NCI-H446 treated with DMSO at 0.1 percent for 48 hours (cell line): ENCODE data around the gene MCOLN2.

Experiments used
- DNase-seq: peaks from one replicate; lab custom pipeline; 2025; lab: John Stamatoyannopoulos, UW

The MCOLN2 gene

GRCh38 chr1:84985365-84985764, 11.5 kb downstream of the MCOLN2 start:
- no peak for DNase-seq

- DNase-seq: no peak
These were observed 14.5 kb downstream of the MCOLN2 start for GRCh38 chr1:84982395-84982794.

DNA sequence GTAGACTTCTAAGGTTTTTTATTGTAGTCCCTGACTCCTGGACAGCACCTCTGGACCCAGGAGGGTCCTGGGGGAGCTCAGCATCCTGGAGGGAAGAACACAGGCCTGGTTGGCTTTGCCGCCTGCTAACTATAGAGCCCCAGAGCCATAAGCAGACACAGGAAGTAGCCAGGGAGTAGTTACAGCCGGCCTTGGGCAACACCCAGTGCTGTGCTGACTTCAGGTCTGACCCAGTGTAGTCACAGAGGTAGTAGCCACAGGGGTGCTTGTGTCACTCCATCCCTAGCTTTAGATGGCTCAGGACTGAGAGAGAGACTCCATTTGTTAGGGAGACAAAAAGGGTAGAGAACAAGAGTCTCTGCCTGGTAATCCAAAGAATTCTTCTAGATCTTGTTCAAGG, 21.9 kb downstream of the MCOLN2 start:
- no peak for DNase-seq

GRCh38 chr1:84973498-84974334, 23.2 kb downstream of the MCOLN2 start:
- DNase-seq: no peak

DNA sequence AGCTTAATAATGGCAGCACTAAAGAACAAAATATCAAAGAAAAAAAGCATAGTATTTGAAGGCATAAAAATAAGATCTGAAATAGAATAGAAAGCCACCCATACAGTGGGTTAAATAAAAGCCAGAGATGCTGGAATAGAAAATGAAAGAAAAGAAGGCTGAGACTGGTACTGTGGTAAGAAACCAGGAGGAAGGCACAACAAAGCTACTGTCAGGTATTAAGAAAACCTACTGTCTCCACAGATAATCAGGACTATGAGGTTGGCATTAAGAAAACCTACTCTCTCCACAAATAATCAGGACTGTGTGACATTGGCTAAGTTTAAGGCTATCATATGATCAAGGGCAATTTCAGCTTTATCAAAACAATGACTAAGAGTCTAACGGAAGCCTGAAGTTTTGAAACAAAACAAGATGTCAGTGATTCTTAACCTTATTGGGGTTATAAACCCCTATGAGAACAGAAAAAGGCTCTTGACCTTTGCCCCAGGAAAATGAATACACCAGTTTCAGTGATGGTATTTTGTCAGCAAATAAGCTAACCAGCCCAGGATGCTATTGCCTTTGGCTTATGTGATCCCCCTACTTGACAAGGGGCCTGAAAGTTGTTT, 24.4 kb downstream of the MCOLN2 start:
- DNase-seq: no peak

DNA sequence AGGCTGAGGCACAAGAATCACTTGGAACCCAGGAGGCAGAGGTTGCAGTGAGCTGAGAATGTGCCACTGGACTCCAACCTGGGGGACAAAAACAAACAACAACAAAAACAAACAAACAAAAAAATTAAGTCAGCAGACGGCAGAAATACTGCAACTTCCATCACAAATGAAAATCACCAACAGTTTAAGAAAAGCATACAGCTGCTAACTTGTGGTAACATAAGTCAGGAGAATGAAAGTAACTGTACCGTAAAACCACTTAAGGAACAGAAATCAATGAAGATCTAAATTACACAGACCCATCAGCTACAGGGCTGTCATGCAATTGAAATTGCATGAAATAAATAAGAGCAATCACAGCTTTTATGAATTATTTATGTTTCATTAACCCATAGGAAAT, 25.0 kb downstream of the MCOLN2 start:
- no peak for DNase-seq

DNA sequence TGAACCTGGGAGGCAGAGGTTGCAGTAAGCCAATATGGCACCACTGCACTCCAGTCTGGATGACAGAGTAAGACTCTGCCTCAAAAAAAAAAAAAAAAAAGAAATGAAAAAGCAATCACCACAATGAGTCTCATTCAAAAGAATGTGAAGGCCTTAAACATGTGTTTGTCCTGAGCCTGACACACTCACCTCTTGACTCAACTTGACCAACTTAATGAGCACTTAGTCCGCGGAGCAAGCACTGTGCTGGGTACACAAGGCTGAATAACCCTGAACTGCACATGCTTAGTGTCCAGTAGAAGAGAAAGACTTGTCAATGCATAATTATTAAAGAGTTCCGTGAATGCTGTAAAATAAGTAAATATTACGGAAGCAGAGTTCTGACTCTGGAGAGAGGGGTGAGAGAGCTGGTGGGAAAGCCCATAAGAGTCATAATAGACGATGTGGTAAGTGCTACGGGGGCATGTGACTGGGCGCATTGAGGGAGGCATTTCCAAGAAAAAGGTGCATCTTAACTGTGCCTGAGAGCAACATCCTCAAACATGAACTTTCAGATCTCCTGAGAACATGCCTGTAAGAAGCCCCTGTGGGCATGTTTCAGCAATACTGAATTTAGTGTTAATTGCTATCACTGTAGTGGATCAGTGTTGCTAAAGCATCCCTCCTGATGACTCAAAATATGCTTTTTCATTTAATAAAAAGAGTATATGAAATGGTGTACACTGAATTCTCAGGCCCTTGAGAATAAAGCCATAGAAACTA, 27.2 kb downstream of the MCOLN2 start:
- DNase-seq: no peak

GRCh38 chr1:84968865-84969264, 28.0 kb downstream of the MCOLN2 start:
- DNase-seq: no peak

- DNase-seq: no peak
These were observed 28.8 kb downstream of the MCOLN2 start for GRCh38 chr1:84968101-84968500.

GRCh38 chr1:84967666-84968065, 29.2 kb downstream of the MCOLN2 start:
- DNase-seq: no peak

DNA sequence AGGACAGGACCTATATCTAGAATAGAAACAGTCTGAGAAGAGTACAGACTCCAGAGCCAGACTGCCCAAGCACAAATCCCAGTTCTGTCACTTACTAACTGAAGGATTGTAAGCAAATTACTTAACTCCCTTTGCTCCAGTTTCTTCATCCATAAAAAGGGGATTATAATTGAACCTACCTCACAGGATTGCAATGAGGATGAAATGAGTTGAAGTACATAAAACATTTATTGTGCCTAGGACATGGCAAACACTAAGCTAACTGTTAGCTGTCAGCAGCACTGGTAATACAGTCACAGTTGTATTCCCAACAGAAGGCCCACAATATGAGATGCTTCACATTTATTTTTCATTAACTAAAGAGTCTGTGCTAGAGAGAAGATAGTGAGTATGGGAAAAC, 33.9 kb downstream of the MCOLN2 start:
- no peak for DNase-seq

- DNase-seq: no peak
These were observed 35.6 kb downstream of the MCOLN2 start for GRCh38 chr1:84961316-84961715.

DNA sequence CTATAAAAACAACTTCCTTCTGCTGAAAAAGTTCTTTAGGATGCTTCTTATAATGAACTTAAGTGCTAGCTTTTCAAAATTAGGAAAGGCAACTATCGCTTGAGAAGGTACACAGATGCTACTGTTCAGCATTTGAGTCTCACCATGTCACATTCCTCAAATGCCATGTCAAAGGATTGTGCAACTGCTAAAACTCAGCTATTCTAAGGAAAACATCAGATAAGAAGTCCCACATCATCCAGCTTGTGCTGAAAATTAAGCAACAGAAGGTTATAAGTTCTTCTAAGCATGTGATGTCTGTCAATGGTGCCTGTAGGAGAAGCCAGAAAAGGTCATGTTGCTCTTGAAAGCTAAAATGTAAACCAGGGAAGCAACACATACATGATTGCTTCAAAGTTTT, 36.5 kb downstream of the MCOLN2 start:
- no peak for DNase-seq

GRCh38 chr1:84959294-84959693, 37.6 kb downstream of the MCOLN2 start:
- no peak for DNase-seq

- DNase-seq: no peak
These were observed 38.9 kb downstream of the MCOLN2 start for GRCh38 chr1:84957966-84958365.

GRCh38 chr1:84956655-84957054, 40.3 kb downstream of the MCOLN2 start:
- DNase-seq: no peak

GRCh38 chr1:84956097-84956496, 40.8 kb downstream of the MCOLN2 start:
- no peak for DNase-seq

- DNase-seq: no peak
These were observed 47.2 kb downstream of the MCOLN2 start for GRCh38 chr1:84949664-84950063.

GRCh38 chr1:84947536-84948410, 49.1 kb downstream of the MCOLN2 start:
- no peak for DNase-seq

GRCh38 chr1:84946631-84947030, 50.3 kb downstream of the MCOLN2 start:
- DNase-seq: no peak

GRCh38 chr1:84944767-84945486, 52.0 kb downstream of the MCOLN2 start:
- peak; percentile 84 for DNase-seq
